ENCODE results near the gene ZFYVE9.
"Not testable (repeated sequence)": the region's sequence is repeated elsewhere in the genome, so short reads cannot be mapped to it uniquely, and the experiment has no call there.

ZFYVE9 gene

GRCh38 chr1:52141513-52142219 is at the start of gene ZFYVE9:
ZFYVE9 (plus strand) TSS chr1:52142089; CDS start chr1:52233207, 91,118 bp downstream.
- peak; percentile 71 for ATAC-seq
- Mint-ChIP-seq H3K4me3 (peak within 1 kb of the TSS; percentile 84), H3K4me1 (peaks cover 50% of the 10 kb centered on the region), H3K27ac (peak within 1 kb of the TSS; percentile 77), H3K27me3 (peaks cover 3% of the 10 kb centered on the region), H3K9me3 (peaks cover 4% of the 10 kb centered on the region), H3K36me3 (ENCODE audit: low read depth) (no peaks in the 10 kb centered on the region)
- peak; percentile 76 for DNase-seq

GRCh38 chr1:52094300-52094699 is 47.6 kb upstream of the ZFYVE9 start:
- not testable (repeated sequence) for DNase-seq, H3K4me3 Mint-ChIP-seq, H3K27ac Mint-ChIP-seq, H3K9me3 Mint-ChIP-seq, H3K27me3 Mint-ChIP-seq, H3K4me1 Mint-ChIP-seq, ATAC-seq
- peaks cover 15% of the 10 kb centered on the region for H3K36me3 Mint-ChIP-seq (ENCODE audit: low read depth)

GRCh38 chr1:52096216-52096615 is 45.7 kb upstream of the ZFYVE9 start:
- Mint-ChIP-seq H3K9me3 (no peaks in the 10 kb centered on the region), H3K27ac (no peak overlapping the region), H3K36me3 (ENCODE audit: low read depth) (peaks cover 3% of the 10 kb centered on the region), H3K4me1 (no peaks in the 10 kb centered on the region), H3K4me3 (no peak overlapping the region), H3K27me3 (peaks cover 2% of the 10 kb centered on the region)
- DNase-seq (no peak), ATAC-seq (no peak)

GRCh38 chr1:52098139-52098871 is 43.6 kb upstream of the ZFYVE9 start:
- H3K4me3 Mint-ChIP-seq: no peak overlapping the region
- no peaks in the 10 kb centered on the region for H3K36me3 Mint-ChIP-seq (ENCODE audit: low read depth)
- no peak for ATAC-seq
- DNase-seq: no peak
- peaks cover 2% of the 10 kb centered on the region for H3K27me3 Mint-ChIP-seq
- H3K27ac Mint-ChIP-seq: no peak overlapping the region
- H3K4me1 Mint-ChIP-seq: peaks cover 8% of the 10 kb centered on the region
- H3K9me3 Mint-ChIP-seq: no peaks in the 10 kb centered on the region

GRCh38 chr1:52102336-52103013 is 39.4 kb upstream of the ZFYVE9 start:
- ATAC-seq (peak; percentile 78), DNase-seq (no peak)
- Mint-ChIP-seq H3K9me3 (no peaks in the 10 kb centered on the region), H3K27ac (no peak overlapping the region), H3K27me3 (peaks cover 2% of the 10 kb centered on the region), H3K4me1 (peaks cover 8% of the 10 kb centered on the region), H3K36me3 (ENCODE audit: low read depth) (no peaks in the 10 kb centered on the region), H3K4me3 (no peak overlapping the region)

GRCh38 chr1:52111492-52111891 is 30.4 kb upstream of the ZFYVE9 start:
- Mint-ChIP-seq H3K4me3 (no peak overlapping the region), H3K4me1 (no peaks in the 10 kb centered on the region), H3K36me3 (ENCODE audit: low read depth) (no peaks in the 10 kb centered on the region), H3K27ac (no peak overlapping the region), H3K9me3 (no peaks in the 10 kb centered on the region), H3K27me3 (no peaks in the 10 kb centered on the region)
- DNase-seq (no peak), ATAC-seq (no peak)

- Mint-ChIP-seq H3K27ac (peak overlapping the region; percentile 6), H3K4me3 (no peak overlapping the region), H3K4me1 (no peaks in the 10 kb centered on the region), H3K36me3 (ENCODE audit: low read depth) (no peaks in the 10 kb centered on the region), H3K27me3 (no peaks in the 10 kb centered on the region), H3K9me3 (no peaks in the 10 kb centered on the region)
- DNase-seq (no peak), ATAC-seq (no peak)
Observed at GRCh38 chr1:52112489-52112888, 29.4 kb upstream of the ZFYVE9 start.

GRCh38 chr1:52119301-52120079 is 22.4 kb upstream of the ZFYVE9 start:
- H3K36me3 Mint-ChIP-seq (ENCODE audit: low read depth): no peaks in the 10 kb centered on the region
- no peak for ATAC-seq

GRCh38 chr1:52122384-52122783 is 19.5 kb upstream of the ZFYVE9 start:
- Mint-ChIP-seq H3K27ac (no peak overlapping the region), H3K4me3 (no peak overlapping the region), H3K36me3 (ENCODE audit: low read depth) (no peaks in the 10 kb centered on the region), H3K9me3 (no peaks in the 10 kb centered on the region), H3K27me3 (peaks cover 2% of the 10 kb centered on the region), H3K4me1 (peaks cover 6% of the 10 kb centered on the region)
- no peak for ATAC-seq
- DNase-seq: no peak

More at GRCh38 chr1:52119301-52120079, 22.4 kb upstream of the ZFYVE9 start:
- H3K27me3 Mint-ChIP-seq: no peaks in the 10 kb centered on the region
- H3K9me3 Mint-ChIP-seq: no peaks in the 10 kb centered on the region
- H3K27ac Mint-ChIP-seq: no peak overlapping the region
- no peak overlapping the region for H3K4me3 Mint-ChIP-seq
- no peaks in the 10 kb centered on the region for H3K4me1 Mint-ChIP-seq
- no peak for DNase-seq

- ATAC-seq: no peak
- Mint-ChIP-seq H3K36me3 (ENCODE audit: low read depth) (no peaks in the 10 kb centered on the region), H3K27ac (no peak overlapping the region), H3K9me3 (no peaks in the 10 kb centered on the region), H3K27me3 (peaks cover 7% of the 10 kb centered on the region), H3K4me3 (no peak overlapping the region), H3K4me1 (peaks cover 6% of the 10 kb centered on the region)
- DNase-seq: no peak
Observed at GRCh38 chr1:52123622-52124021, 18.3 kb upstream of the ZFYVE9 start.

GRCh38 chr1:52125736-52126359 is 16.0 kb upstream of the ZFYVE9 start:
- Mint-ChIP-seq H3K27ac (no peak overlapping the region), H3K27me3 (peaks cover 10% of the 10 kb centered on the region), H3K9me3 (no peaks in the 10 kb centered on the region), H3K4me3 (no peak overlapping the region), H3K36me3 (ENCODE audit: low read depth) (no peaks in the 10 kb centered on the region), H3K4me1 (peaks cover 6% of the 10 kb centered on the region)
- no peak for ATAC-seq
- no peak for DNase-seq

- ATAC-seq (no peak), DNase-seq (peak; percentile 25)
- peaks cover 6% of the 10 kb centered on the region for H3K4me1 Mint-ChIP-seq
- H3K9me3 Mint-ChIP-seq: no peaks in the 10 kb centered on the region
- no peaks in the 10 kb centered on the region for H3K36me3 Mint-ChIP-seq (ENCODE audit: low read depth)
- no peak overlapping the region for H3K27ac Mint-ChIP-seq
- H3K27me3 Mint-ChIP-seq: peaks cover 10% of the 10 kb centered on the region
- no peak overlapping the region for H3K4me3 Mint-ChIP-seq
Observed at GRCh38 chr1:52127181-52128180, 14.4 kb upstream of the ZFYVE9 start.

Data from activated naive CD8-positive, alpha-beta T cell treated with anti-CD3 and anti-CD28 coated beads, Interleukin-2, amount 50 U/mL, for 24 hours (primary cell).